Tibial nerve (tissue), 4 donors: Measurements from ENCODE around the gene SLC25A34. TPM values are rescaled to one million over a fixed set of nuclear protein-coding genes. Genes with fewer than 3 reads are reported as not detected.
A peak's percentile ranks its signal among the peaks of the same experiment; 100 is the strongest.

Source experiments
- DNase-seq, 2 donors: peaks; one replicate each; pipeline ENCODE4 v3.0.0-alpha.2; 2019; ENCODE audit warnings: low spot score in 2 of 2
- H3K27ac ChIP-seq, 4 donors: fragments of 200-600 bp; sonication (generic) in 3 of 4; one replicate each; pipeline ENCODE4 v1.5.1; 2017 to 2019; ENCODE audit warnings: mild to moderate bottlenecking in 1 of 4
- H3K27me3 ChIP-seq, 2 donors: fragments of 200-600 bp; sonication (generic) in 1 of 2; one replicate each; pipeline versions ENCODE4 v1.5.1 to v1.6.0; 2017 to 2019
- H3K36me3 ChIP-seq, 3 donors: fragments of 200-600 bp; sonication (generic); one replicate each; pipeline ENCODE4 v1.5.1; 2018 to 2019
- H3K4me1 ChIP-seq, 4 donors: fragments of 200-600 bp; sonication (generic) in 3 of 4; one replicate each; pipeline ENCODE4 v1.5.1; 2017 to 2019
- H3K4me3 ChIP-seq, 4 donors: fragments of 200-600 bp; sonication (generic) in 3 of 4; one replicate each; pipeline ENCODE4 v1.5.1; 2017 to 2019; ENCODE audit warnings: mild to moderate bottlenecking in 1 of 4, moderate library complexity in 1 of 4
- H3K9me3 ChIP-seq, 4 donors: fragments of 200-600 bp; sonication (generic) in 3 of 4; one replicate each; pipeline ENCODE4 v1.5.1; 2017 to 2019
- CTCF ChIP-seq, 5 experiments: fragments of 200-600 bp in 3 of 5; fragments of 450-650 bp in 2 of 5; sonication (generic) in 3 of 5; IDR thresholded peaks; one replicate each; pipeline ENCODE4 v1.5.1; 2016 to 2019; ENCODE audit warnings: antibody characterized with exemption in 5 of 5, mild to moderate bottlenecking in 3 of 5, moderate library complexity in 2 of 5
- EP300 ChIP-seq, 2 donors: sonication (generic); formaldehyde crosslinking; IDR thresholded peaks; one replicate each; pipeline ENCODE4 v1.6.1; 2017; ENCODE audit warnings: antibody characterized with exemption in 2 of 2, mild to moderate bottlenecking in 1 of 2
- POLR2A ChIP-seq, 2 donors: fragments of 450-650 bp; IDR thresholded peaks; one replicate each; pipeline ENCODE4 v1.6.1; 2017; ENCODE audit warnings: antibody characterized with exemption in 2 of 2, mild to moderate bottlenecking in 2 of 2, moderate library complexity in 2 of 2
- WGBS, 2 donors: methylation state at CpG; one replicate each; pipeline ENCODE4 v1.1.5; 2018; 5-methylcytosine and 5-hydroxymethylcytosine counted together
- total RNA-seq, 4 donors: library from RNA; depleted of rRNA; stranded (reverse); fragments of >200 nt; gene quantifications; one replicate each; pipeline ENCODE4 v1.1.0, GENCODE V29; 2016

SLC25A34 gene
- total RNA-seq, 4 donors from 2014 or later = 2.8 to 23.7 (median 3.3) TPM

- TF ChIP-seq POLR2A (IDR thresholded peaks at IDR 0.05) (no peak), CTCF (IDR thresholded peaks at IDR 0.05) (no peak), EP300 (IDR thresholded peaks at IDR 0.05) (no peak)
- no peaks in the 10 kb centered on the region for H3K27me3 ChIP-seq
- peaks cover 0 to 20% (median 3%) of the 10 kb centered on the region in 4 donors for H3K4me1 ChIP-seq
- H3K27ac ChIP-seq = no peak overlapping the region
- WGBS, 2 donors = 89 to 95% methylated on average over 12 to 16 of the region's 16 CpGs
- DNase-seq = no peak
- peaks cover 2 to 100% (median 66%) of the 10 kb centered on the region in 3 donors for H3K36me3 ChIP-seq
- H3K4me3 ChIP-seq = no peak overlapping the region
- H3K9me3 ChIP-seq = no peaks in the 10 kb centered on the region
Measured at GRCh38 chr1:15730423-15730822, 5.6 kb upstream of the SLC25A34 start.

GRCh38 chr1:15730936-15731335 is 5.1 kb upstream of the SLC25A34 start:
- H3K9me3 ChIP-seq = no peaks in the 10 kb centered on the region
- H3K4me3 ChIP-seq = no peak overlapping the region
- peaks cover 2 to 100% (median 60%) of the 10 kb centered on the region in 3 donors for H3K36me3 ChIP-seq
- TF ChIP-seq EP300 (IDR thresholded peaks at IDR 0.05) (no peak), CTCF (IDR thresholded peaks at IDR 0.05) (no peak), POLR2A (IDR thresholded peaks at IDR 0.05) (no peak)
- 90 to 93% methylated on average over 11 to 15 of the region's 16 CpGs for WGBS, 2 donors
- no peak overlapping the region for H3K27ac ChIP-seq
- no peak for DNase-seq
- H3K4me1 ChIP-seq = peaks cover 0 to 20% (median 6%) of the 10 kb centered on the region in 4 donors
- no peaks in the 10 kb centered on the region for H3K27me3 ChIP-seq

- H3K36me3 ChIP-seq = peaks cover 2 to 90% (median 50%) of the 10 kb centered on the region in 3 donors
- no peak for TF ChIP-seq EP300 (IDR thresholded peaks at IDR 0.05)
- TF ChIP-seq CTCF (IDR thresholded peaks at IDR 0.05) = no peak
- no peak for TF ChIP-seq POLR2A (IDR thresholded peaks at IDR 0.05)
- 89 to 91% methylated on average over 28 to 39 of the region's 39 CpGs for WGBS, 2 donors
Measured at GRCh38 chr1:15731735-15732685, 4.0 kb upstream of the SLC25A34 start.

GRCh38 chr1:15732686-15733081 is 3.4 kb upstream of the SLC25A34 start:
- DNase-seq = no peak
- Histone ChIP-seq H3K4me1 (peaks cover 0 to 30% (median 13%) of the 10 kb centered on the region in 4 donors), H3K36me3 (peaks cover under 1 to 85% (median 43%) of the 10 kb centered on the region in 3 donors), H3K27ac (peak overlapping the region in 1 of 4 donors; percentile 5), H3K9me3 (no peaks in the 10 kb centered on the region), H3K4me3 (no peak overlapping the region), H3K27me3 (no peaks in the 10 kb centered on the region)
- no peak for TF ChIP-seq EP300 (IDR thresholded peaks at IDR 0.05)
- TF ChIP-seq POLR2A (IDR thresholded peaks at IDR 0.05) = no peak
- TF ChIP-seq CTCF (IDR thresholded peaks at IDR 0.05) = no peak
- 84 to 85% methylated on average over 7 of the region's 7 CpGs for WGBS, 2 donors

More at GRCh38 chr1:15731735-15732685, 4.0 kb upstream of the SLC25A34 start:
- Histone ChIP-seq H3K27me3 (no peaks in the 10 kb centered on the region), H3K4me1 (peaks cover 0 to 24% (median 12%) of the 10 kb centered on the region in 4 donors), H3K4me3 (no peak overlapping the region), H3K9me3 (no peaks in the 10 kb centered on the region), H3K27ac (no peak overlapping the region)
- DNase-seq = no peak

- TF ChIP-seq CTCF (IDR thresholded peaks at IDR 0.05) (no peak), POLR2A (IDR thresholded peaks at IDR 0.05) (no peak), EP300 (IDR thresholded peaks at IDR 0.05) (no peak)
- WGBS, 2 donors = 81 to 95% methylated on average over 9 to 10 of the region's 11 CpGs
Measured at GRCh38 chr1:15733218-15733725, 2.8 kb upstream of the SLC25A34 start.

More at GRCh38 chr1:15733218-15733725, 2.8 kb upstream of the SLC25A34 start:
- Histone ChIP-seq H3K9me3 (no peaks in the 10 kb centered on the region), H3K27me3 (no peaks in the 10 kb centered on the region), H3K4me3 (no peak overlapping the region), H3K36me3 (peaks cover 0 to 85% (median 37%) of the 10 kb centered on the region in 3 donors), H3K27ac (peak overlapping the region in 1 of 4 donors; percentile 5), H3K4me1 (peaks cover 0 to 35% (median 13%) of the 10 kb centered on the region in 4 donors)
- no peak for DNase-seq
